Spleen (tissue), 11 donors: ENCODE results near the gene CACNA1C. TPM values are rescaled to one million over a fixed set of nuclear protein-coding genes. Genes with fewer than 3 reads are reported as not detected.

Source experiments
- DNase-seq: peaks from one replicate; pipeline ENCODE4 v3.0.0-alpha.2; 2020
- H3K27ac ChIP-seq, 8 donors: fragments of 200-600 bp; sonication (generic) in 7 of 8; 1 replicate in 4 of 8; 2 replicates in 4 of 8; pipeline versions ENCODE4 v1.5.0 to v1.8.0; 2016 to 2021; ENCODE audit warnings: inconsistent platforms in 4 of 8, mild to moderate bottlenecking in 4 of 8, moderate library complexity in 1 of 8
- H3K27me3 ChIP-seq, 7 donors: fragments of 200-600 bp; sonication (generic) in 6 of 7; replicated peaks in 1 of 7; 1 replicate in 4 of 7; 2 replicates in 3 of 7; pipeline versions ENCODE4 v1.5.0 to v1.8.0; 2016 to 2021; ENCODE audit warnings: inconsistent platforms in 3 of 7, mild to moderate bottlenecking in 1 of 7
- H3K36me3 ChIP-seq, 6 donors: fragments of 200-600 bp; sonication (generic) in 5 of 6; 1 replicate in 4 of 6; 2 replicates in 2 of 6; pipeline versions ENCODE4 v1.5.0 to v1.8.0; 2016 to 2021; ENCODE audit warnings: inconsistent platforms in 2 of 6
- H3K4me1 ChIP-seq, 6 donors: fragments of 200-600 bp; sonication (generic) in 5 of 6; 1 replicate in 3 of 6; 2 replicates in 3 of 6; pipeline versions ENCODE4 v1.5.0 to v1.8.0; 2016 to 2021; ENCODE audit warnings: inconsistent platforms in 3 of 6
- H3K4me3 ChIP-seq, 8 donors: fragments of 200-600 bp; sonication (generic) in 7 of 8; 1 replicate in 4 of 8; 2 replicates in 4 of 8; pipeline versions ENCODE4 v1.5.0 to v1.8.0; 2016 to 2021; ENCODE audit warnings: inconsistent platforms in 4 of 8, mild to moderate bottlenecking in 4 of 8, moderate library complexity in 2 of 8
- H3K9me3 ChIP-seq, 8 donors: fragments of 200-600 bp; sonication (generic) in 7 of 8; 1 replicate in 4 of 8; 2 replicates in 4 of 8; pipeline versions ENCODE4 v1.5.0 to v1.8.0; 2016 to 2021; ENCODE audit warnings: inconsistent platforms in 4 of 8
- POLR2A ChIP-seq, 3 donors: fragments of 450-650 bp; IDR thresholded peaks; one replicate each; pipeline ENCODE4 v1.5.1; 2017; ENCODE audit warnings: antibody characterized with exemption in 3 of 3, mild to moderate bottlenecking in 1 of 3
- POLR2AphosphoS5 ChIP-seq, 3 donors: sonication (generic); formaldehyde crosslinking; IDR thresholded peaks; one replicate each; pipeline ENCODE4 v1.5.1; 2017; ENCODE audit warnings: antibody characterized with exemption in 3 of 3
- WGBS, 5 donors: extraction: QIAGEN DNeasy Blood & Tissue Kit in 3 of 5; methylation state at CpG; one replicate each; pipeline versions ENCODE4 v1.1.5 to v1.1.7; 2013 to 2018; 5-methylcytosine and 5-hydroxymethylcytosine counted together
- intact Hi-C: fragments of 100-400 bp; cut with DNase I; formaldehyde crosslinking; loops from one replicate; pipeline ENCODE4 v1.15.0; 2023; ENCODE audit warnings: low total_unique reads
- polyA plus RNA-seq, 3 donors: library from polyadenylated mRNA; stranded (reverse); fragments of 200-250 nt; gene quantifications; one replicate each; pipeline ENCODE4 v1.2.1, GENCODE V29; 2013
- total RNA-seq, 7 donors: library from RNA; depleted of rRNA in 3 of 7; stranded (reverse); fragments of >200 nt in 3 of 7; fragmentation: NEBNext Ultra II Directional in 4 of 7; extraction: Animal tissue kit (Norgen Biotek cat#: 25700) in 4 of 7; gene quantifications; one replicate each; pipeline versions ENCODE4 v1.1.0 to v1.2.1, GENCODE V29; 2016 to 2021
- TF ChIP-seq, protein P1 (sequence below), 11 experiments: fragments of 200-600 bp in 7 of 11; fragments of 450-650 bp in 4 of 11; sonication (generic) in 4 of 11; IDR thresholded peaks in 8 of 11; conservative IDR thresholded peaks in 3 of 11; 1 replicate in 7 of 11; 2 replicates in 4 of 11; pipeline versions ENCODE4 v1.4.0 to v1.8.0; 2016 to 2021; ENCODE audit warnings: antibody characterized with exemption in 11 of 11, inconsistent platforms in 4 of 11, mild to moderate bottlenecking in 1 of 11
- donor health status: healthy with polysubstance abuse.
- donor health status: DM: no; HTN: no; CAD: no; lungs with moderate emphysema.
- donor health status: DM: no; HTN: no; CAD: no.
- donor health status: Bipolar disorder and iron deficiency.
- donor health status: healthy.
- donor health status: DM: no; HTN: no; CAD: no.
- donor health status: DM: yes; HTN: yes; CAD: no.

Gene CACNA1C
- total and polyA plus RNA-seq, 10 donors = 0.67 to 27.6 (median 18.4) TPM

DNA sequence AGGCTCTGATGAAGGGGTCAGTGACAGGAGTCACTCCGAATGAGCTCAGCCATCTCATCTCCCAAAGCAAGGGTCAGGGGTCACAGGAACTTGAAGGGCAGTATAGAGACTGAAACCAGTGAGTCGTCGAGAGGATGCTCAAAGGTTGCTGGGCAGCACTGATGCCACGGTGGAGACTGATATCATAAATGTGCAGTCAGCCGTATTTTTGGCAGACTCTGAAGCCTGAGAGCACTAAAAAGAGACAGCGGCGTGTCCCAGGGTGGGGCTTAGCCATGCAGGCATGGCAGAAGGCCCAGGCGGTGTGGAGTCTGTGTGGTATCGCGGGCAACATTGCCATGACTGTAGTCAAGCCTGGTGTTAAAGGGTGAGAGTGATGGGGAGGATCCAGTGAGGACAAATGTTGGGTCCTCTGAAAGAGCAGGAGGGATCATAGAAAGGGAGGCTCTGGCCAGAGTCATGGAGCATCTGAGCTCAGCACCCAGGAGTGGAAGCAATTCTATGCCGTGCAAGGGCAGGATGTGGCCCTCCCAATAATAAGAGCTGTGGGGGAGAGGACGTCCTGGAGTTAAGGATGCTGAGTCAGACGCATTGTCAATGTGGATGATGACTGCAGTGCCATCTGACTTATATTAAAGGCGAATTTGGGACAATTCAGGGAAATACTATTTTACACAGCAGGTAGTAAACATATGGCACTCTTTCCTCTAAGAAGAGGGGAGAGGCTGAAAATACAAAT is 500.8 kb downstream of the CACNA1C start:
- H3K9me3 ChIP-seq = no peaks in the 10 kb centered on the region
- 68 to 83% (median 78%) methylated on average over 14 of the region's 14 CpGs for WGBS, 5 donors
- no peaks in the 10 kb centered on the region for H3K27me3 ChIP-seq
- no peak for DNase-seq
- no peak overlapping the region for H3K4me3 ChIP-seq
- H3K36me3 ChIP-seq = no peaks in the 10 kb centered on the region
- intact Hi-C loops = no loop called here
- H3K4me1 ChIP-seq = peaks cover 0 to 8% (median 2%) of the 10 kb centered on the region in 6 donors
- no peak for TF ChIP-seq POLR2A (IDR thresholded peaks at IDR 0.05)
- peak in 1 of 3 donors; percentile 38 for TF ChIP-seq POLR2AphosphoS5 (IDR thresholded peaks at IDR 0.05)
- peak overlapping the region in 2 of 8 donors; percentile 14 to 53 for H3K27ac ChIP-seq

- no peaks in the 10 kb centered on the region for H3K27me3 ChIP-seq
- intact Hi-C loops = no loop called here
- H3K4me3 ChIP-seq = no peak overlapping the region
- no peak overlapping the region for H3K27ac ChIP-seq
- WGBS, 5 donors = 89 to 96% (median 93%) methylated on average over 19 of the region's 19 CpGs
- H3K36me3 ChIP-seq = no peaks in the 10 kb centered on the region
- peaks cover 0 to 8% (median 2%) of the 10 kb centered on the region in 6 donors for H3K4me1 ChIP-seq
- no peak for DNase-seq
- no peak for TF ChIP-seq POLR2AphosphoS5 (IDR thresholded peaks at IDR 0.05)
- TF ChIP-seq POLR2A (IDR thresholded peaks at IDR 0.05) = no peak
- TF ChIP-seq, protein P1, sequence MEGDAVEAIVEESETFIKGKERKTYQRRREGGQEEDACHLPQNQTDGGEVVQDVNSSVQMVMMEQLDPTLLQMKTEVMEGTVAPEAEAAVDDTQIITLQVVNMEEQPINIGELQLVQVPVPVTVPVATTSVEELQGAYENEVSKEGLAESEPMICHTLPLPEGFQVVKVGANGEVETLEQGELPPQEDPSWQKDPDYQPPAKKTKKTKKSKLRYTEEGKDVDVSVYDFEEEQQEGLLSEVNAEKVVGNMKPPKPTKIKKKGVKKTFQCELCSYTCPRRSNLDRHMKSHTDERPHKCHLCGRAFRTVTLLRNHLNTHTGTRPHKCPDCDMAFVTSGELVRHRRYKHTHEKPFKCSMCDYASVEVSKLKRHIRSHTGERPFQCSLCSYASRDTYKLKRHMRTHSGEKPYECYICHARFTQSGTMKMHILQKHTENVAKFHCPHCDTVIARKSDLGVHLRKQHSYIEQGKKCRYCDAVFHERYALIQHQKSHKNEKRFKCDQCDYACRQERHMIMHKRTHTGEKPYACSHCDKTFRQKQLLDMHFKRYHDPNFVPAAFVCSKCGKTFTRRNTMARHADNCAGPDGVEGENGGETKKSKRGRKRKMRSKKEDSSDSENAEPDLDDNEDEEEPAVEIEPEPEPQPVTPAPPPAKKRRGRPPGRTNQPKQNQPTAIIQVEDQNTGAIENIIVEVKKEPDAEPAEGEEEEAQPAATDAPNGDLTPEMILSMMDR (IDR thresholded peaks at IDR 0.05 in 8 of 11, conservative IDR thresholded peaks at IDR 0.05 in 3 of 11) = no peak
- H3K9me3 ChIP-seq = no peaks in the 10 kb centered on the region
Observed at GRCh38 chr12:2555487-2556082, 502.8 kb downstream of the CACNA1C start.

DNA sequence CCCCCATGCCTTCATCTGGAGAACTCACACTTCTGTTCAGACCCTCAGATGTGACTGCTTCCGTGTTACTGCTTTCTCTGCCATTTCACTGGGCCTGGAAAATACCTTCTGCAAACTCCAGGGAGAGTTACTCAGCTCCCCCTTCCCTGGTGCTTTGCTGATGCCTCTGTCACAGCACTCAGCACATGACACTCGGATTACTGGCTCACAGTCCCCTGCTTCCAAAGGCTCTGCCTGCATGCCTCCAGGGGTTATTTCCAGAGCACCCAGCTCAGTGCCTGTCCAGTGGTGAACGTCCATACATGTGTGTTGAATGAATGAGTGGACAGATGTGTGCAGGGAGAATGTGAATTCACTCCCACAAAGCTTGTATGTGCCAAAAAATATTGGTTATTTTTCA is 504.8 kb downstream of the CACNA1C start:
- TF ChIP-seq POLR2AphosphoS5 (IDR thresholded peaks at IDR 0.05) (no peak), POLR2A (IDR thresholded peaks at IDR 0.05) (no peak)
- TF ChIP-seq, protein P1 (IDR thresholded peaks at IDR 0.05 in 8 of 11, conservative IDR thresholded peaks at IDR 0.05 in 3 of 11) = no peak
- Histone ChIP-seq H3K9me3 (no peaks in the 10 kb centered on the region), H3K27ac (no peak overlapping the region), H3K36me3 (no peaks in the 10 kb centered on the region), H3K4me3 (no peak overlapping the region), H3K27me3 (no peaks in the 10 kb centered on the region), H3K4me1 (peaks cover 0 to 17% (median 10%) of the 10 kb centered on the region in 6 donors)
- intact Hi-C loops = no loop called here
- WGBS, 5 donors = 73 to 88% (median 78%) methylated on average over 3 of the region's 3 CpGs
- DNase-seq = no peak

DNA sequence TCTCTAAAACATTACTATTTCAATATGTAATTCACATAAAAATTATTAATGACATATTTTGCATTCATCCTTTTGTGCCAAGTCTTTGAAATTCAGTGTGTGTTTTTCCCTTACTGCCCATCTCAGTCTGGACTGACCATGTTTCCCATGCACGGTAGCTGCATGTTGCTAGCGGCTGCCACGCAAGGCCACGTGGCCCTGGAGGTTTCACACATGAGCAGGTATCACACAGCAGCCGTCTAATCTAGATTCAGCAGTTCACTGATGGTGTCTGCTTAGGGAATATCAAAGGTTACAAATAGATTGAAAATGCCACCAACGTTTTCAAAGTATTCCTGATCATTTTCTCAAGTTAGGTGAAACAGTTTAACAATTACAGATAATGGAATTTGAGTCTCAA is 507.1 kb downstream of the CACNA1C start:
- no peaks in the 10 kb centered on the region for H3K9me3 ChIP-seq
- peak overlapping the region in 3 of 8 donors; percentile 66 to 78 (median 71) for H3K27ac ChIP-seq
- H3K27me3 ChIP-seq = no peaks in the 10 kb centered on the region
- H3K36me3 ChIP-seq = no peaks in the 10 kb centered on the region
- H3K4me1 ChIP-seq = peaks cover 0 to 18% (median 9%) of the 10 kb centered on the region in 6 donors
- intact Hi-C loops = no loop called here
- TF ChIP-seq POLR2AphosphoS5 (IDR thresholded peaks at IDR 0.05) = no peak
- no peak for TF ChIP-seq POLR2A (IDR thresholded peaks at IDR 0.05)
- TF ChIP-seq, protein P1 (IDR thresholded peaks at IDR 0.05 in 8 of 11, conservative IDR thresholded peaks at IDR 0.05 in 3 of 11) = no peak
- 74 to 88% (median 83%) methylated on average over 6 of the region's 6 CpGs for WGBS, 5 donors
- no peak overlapping the region for H3K4me3 ChIP-seq
- DNase-seq = no peak
